Omental fat pad (tissue), 4 donors: ENCODE data around the gene DAGLA. TPM values are rescaled to one million over a fixed set of nuclear protein-coding genes. Genes with fewer than 3 reads are reported as not detected.
"Not testable (repeated sequence)": the region's sequence is repeated elsewhere in the genome, so short reads cannot be mapped to it uniquely, and the experiment has no call there.

Experiments
- ATAC-seq: fragments of 150-250 bp; one replicate; pipeline ENCODE4 v1.9.1; 2016; ENCODE audit warnings: mild to moderate bottlenecking, moderate library complexity; ENCODE audit not compliant: low FRiP score
- DNase-seq: peaks from one replicate; pipeline ENCODE4 v3.0.0-alpha.2; 2019; ENCODE audit warnings: low spot score
- CTCF ChIP-seq, 3 donors: fragments of 450-650 bp; IDR thresholded peaks; one replicate each; pipeline ENCODE4 v1.5.1; 2016 to 2017; ENCODE audit warnings: antibody characterized with exemption in 3 of 3, mild to moderate bottlenecking in 3 of 3, moderate library complexity in 2 of 3
- total RNA-seq, 4 donors: library from RNA; depleted of rRNA; stranded (reverse); fragments of >200 nt; gene quantifications; one replicate each; pipeline ENCODE4 v1.1.0, GENCODE V29; 2016

The DAGLA gene
- total RNA-seq, 4 donors from 2014 or later, result 1.4 to 4.6 (median 2.8) TPM

GRCh38 chr11:61654397-61654829 lies 25.8 kb upstream of the DAGLA start:
- no peak for ATAC-seq
- no peak for TF ChIP-seq CTCF (IDR thresholded peaks at IDR 0.05)
- no peak for DNase-seq

- not testable (repeated sequence) for DNase-seq, ATAC-seq
These were observed 24.7 kb upstream of the DAGLA start for GRCh38 chr11:61655266-61656159.

GRCh38 chr11:61656347-61657077 lies 23.7 kb upstream of the DAGLA start:
- no peak for ATAC-seq
- DNase-seq, result no peak
- no peak for TF ChIP-seq CTCF (IDR thresholded peaks at IDR 0.05)

- DNase-seq, result no peak
- TF ChIP-seq CTCF (IDR thresholded peaks at IDR 0.05), result no peak
- ATAC-seq, result no peak
These were observed 22.5 kb upstream of the DAGLA start for GRCh38 chr11:61657566-61658290.

GRCh38 chr11:61659413-61660196 lies 20.6 kb upstream of the DAGLA start:
- ATAC-seq (no peak), DNase-seq (no peak)
- TF ChIP-seq CTCF (IDR thresholded peaks at IDR 0.05), result no peak

GRCh38 chr11:61660997-61661396 lies 19.2 kb upstream of the DAGLA start:
- not testable (repeated sequence) for DNase-seq, ATAC-seq

GRCh38 chr11:61666684-61667297 lies 13.4 kb upstream of the DAGLA start:
- DNase-seq (no peak), ATAC-seq (no peak)
- TF ChIP-seq CTCF (IDR thresholded peaks at IDR 0.05), result no peak
